Measurements from ENCODE around the gene LRRC4. TPM values are rescaled to one million over a fixed set of nuclear protein-coding genes. Genes with fewer than 3 reads are reported as not detected.

The LRRC4 gene
- polyA plus RNA-seq, 1 donor = 4.7 TPM

GRCh38 chr7:128004623-128005022, 26.6 kb downstream of the LRRC4 start:
- DNase-seq = no peak

DNA sequence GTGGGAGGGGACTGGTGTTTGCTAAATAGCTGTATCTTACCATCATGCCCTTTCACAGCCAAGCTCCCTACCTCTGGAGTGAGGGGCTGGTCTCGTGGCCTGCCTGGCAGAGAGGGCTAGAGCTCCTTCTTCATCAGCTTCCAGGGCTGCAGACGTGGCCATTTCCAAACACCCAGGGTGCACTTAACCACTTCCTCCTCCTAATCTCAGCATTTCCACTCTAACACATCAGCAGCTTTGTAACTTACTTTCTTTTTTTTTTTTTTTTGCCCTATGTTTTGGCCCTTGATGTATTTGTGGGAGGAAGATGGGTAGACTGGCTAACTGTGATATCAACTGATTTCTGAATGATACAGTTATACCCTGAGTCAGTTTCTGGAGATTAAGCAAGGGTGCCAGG, 27.4 kb downstream of the LRRC4 start:
- no peak for DNase-seq

DNA sequence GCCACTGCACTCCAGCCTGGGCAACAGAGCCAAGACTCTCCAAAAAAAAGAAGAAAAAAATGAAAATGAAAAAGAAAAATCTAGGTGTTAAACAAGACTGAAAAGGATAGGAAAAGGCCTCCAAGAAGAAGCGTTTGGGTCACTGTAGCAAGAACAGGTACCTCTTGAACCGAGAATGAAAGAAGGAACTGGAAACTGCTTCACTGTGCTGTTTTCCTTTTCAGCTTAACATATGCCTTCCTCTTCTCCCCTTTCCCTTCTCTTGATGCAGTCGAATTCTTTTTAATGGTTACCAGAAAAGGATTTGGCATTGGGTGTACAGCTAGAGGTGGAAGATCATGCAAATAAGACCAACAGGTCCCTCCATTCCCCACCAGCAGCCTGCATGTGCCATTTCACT, 28.1 kb downstream of the LRRC4 start:
- DNase-seq = no peak

GRCh38 chr7:128000854-128001265, 30.4 kb downstream of the LRRC4 start:
- no peak for DNase-seq

DNA sequence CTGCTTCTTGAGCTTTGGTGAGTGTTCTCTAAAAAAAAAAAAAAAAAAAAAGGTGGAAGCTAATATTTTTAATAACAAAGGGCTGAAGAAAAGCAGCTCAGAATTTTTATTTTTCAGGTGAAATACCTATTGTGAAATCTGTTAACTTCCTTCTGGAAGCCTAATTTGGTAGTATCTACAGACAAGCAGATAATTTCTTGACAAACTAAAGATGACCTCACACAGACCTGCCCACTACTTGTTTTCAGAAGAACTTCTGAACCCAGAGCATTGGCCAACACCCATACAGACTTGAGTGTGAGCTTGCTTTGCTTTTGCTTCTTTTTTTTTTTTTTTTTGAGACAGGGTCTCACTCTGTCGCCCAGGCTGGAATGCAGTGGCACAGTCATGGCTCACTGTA, 31.2 kb downstream of the LRRC4 start:
- no peak for DNase-seq

DNA sequence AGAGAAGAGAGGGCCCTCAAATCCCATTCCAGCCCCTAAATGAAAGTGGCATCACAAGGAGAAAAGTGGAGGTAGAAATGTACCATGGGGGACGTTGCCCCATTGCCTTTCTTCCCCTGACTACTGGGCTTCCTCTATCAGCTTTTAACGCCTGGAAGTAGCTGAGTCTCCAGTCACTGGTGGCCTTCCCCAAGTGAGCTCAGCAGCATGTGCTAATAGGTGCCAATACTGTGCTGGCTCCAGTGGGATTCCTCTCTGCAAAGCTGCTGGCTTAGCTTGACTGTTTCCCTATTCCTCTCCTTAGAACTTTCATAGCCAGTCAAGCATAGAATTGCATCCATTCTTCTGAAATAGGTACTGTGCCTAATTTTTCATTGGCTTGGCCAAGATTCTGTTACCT, 32.6 kb downstream of the LRRC4 start:
- no peak for DNase-seq

- DNase-seq = no peak
Measured at GRCh38 chr7:127997226-127997922, 33.9 kb downstream of the LRRC4 start.

GRCh38 chr7:127996253-127997071, 34.8 kb downstream of the LRRC4 start:
- DNase-seq = no peak

GRCh38 chr7:127995881-127996215, 35.4 kb downstream of the LRRC4 start:
- no peak for DNase-seq

DNA sequence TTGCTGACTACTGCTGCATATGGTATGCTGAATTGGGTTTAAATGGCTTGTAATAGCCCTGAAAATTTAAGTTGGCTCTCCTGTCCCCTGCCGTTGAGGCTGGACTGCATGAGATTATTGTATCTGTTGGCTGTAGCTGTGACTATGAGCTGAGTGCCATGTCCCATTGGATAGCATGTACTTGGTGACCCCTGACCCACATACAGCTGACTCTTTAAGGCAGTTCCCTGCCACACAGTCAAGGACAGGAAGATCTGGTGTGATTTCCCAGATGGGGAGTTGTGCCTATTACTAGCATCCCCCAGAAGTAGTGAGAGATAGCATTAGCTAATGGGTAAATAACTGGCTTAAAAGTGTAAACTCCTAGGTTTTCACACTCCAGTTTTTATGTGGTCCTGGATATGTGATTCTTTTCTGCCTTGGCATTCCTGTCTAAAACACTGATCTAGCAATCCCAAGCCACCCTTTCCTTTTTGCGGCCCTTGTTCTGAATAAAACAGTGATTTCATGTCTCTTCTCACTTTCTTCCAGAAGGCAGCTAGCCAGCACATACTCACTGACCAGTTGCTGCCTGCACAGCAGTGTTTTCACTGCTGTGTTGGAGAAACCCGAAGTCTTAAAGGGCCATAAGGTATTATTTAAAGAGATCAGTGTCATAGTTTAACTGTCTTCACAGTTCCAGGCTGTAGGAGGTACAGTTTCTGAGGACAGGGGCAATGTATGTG, 35.9 kb downstream of the LRRC4 start:
- DNase-seq = peak; percentile 79

DNA sequence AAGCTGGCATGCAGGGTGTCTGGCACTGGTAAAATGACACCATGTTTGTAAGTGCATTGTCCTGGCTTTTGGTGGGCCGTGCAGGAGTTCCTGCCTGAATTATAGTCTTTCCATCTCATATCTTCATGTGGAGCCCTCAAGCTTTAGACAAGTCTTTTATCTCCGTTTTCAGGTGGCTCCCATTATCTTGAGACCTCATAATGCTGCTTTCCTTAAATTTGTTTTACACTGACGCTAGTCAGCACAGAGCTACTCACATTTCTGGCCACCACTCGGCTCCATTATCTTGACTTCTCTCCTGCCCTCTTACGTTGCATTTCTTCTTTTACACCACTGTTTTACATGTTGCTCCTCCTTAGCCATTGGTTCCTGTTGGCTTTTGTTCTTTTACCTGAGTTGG, 37.2 kb downstream of the LRRC4 start:
- DNase-seq = no peak

DNA sequence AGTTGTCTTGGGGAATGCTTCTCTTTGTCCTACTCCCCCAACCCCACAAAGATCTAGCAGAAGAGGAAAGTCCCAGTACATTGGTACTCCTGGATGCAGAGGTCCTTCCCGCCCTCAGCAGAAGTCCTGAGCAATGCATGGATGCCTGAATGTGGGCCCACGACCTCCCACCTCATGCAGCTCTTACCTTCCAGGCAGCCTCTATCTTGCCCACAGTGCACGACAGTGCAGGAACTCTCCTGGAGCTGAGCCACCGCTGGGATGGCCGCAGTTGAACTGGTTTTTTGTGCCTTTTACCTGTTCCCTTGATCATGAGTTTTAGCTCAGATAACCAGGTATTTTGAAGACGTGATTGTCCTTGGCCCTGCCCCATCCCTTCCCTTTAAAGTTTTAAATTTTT, 37.9 kb downstream of the LRRC4 start:
- no peak for DNase-seq

DNA sequence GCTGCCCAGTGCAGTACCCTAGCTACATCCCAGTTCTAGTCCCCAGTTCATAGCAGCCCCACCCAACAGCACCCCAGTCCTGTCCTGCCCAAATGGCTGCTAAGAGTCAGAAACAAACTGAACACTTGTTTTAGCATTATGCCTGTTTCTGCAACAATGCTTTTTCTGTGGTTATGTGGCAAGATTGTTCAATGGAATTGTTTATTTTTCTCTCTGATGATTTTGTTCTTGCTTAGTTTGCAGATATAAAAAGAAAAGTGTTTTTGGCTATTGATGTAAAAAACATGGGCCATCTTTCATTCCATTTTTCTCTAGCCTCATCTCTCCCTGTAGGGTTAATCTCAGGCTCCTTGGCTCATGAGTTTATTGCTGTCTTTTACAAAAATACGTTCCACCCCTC, 42.5 kb downstream of the LRRC4 start:
- no peak for DNase-seq

GRCh38 chr7:127986581-127987521, 44.4 kb downstream of the LRRC4 start:
- DNase-seq = no peak

DNA sequence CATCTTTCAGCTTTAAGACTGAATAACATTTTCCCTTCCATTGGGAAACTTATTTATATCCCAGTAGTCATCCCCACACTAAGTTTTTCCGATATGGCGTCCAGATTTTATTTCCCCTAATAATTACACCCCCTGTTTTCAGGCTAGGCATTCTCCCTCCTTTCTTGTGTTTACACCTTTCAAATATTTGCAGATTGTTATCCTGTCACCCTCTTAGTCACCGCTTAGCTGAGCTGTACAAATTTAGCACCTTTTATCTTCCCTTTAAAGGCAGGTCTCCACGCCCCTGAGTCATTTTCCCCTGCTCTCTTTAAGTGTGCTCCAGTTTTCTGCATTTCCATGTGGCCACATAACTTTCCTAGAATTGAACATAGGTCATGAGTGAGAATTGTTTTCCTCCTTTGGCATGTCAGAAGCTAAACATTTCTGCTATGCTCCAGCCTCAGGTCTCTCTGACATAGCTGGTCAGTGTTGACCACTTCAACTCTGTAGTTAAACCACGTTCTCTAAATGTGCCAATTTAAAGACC, 47.4 kb downstream of the LRRC4 start:
- no peak for DNase-seq

DNA sequence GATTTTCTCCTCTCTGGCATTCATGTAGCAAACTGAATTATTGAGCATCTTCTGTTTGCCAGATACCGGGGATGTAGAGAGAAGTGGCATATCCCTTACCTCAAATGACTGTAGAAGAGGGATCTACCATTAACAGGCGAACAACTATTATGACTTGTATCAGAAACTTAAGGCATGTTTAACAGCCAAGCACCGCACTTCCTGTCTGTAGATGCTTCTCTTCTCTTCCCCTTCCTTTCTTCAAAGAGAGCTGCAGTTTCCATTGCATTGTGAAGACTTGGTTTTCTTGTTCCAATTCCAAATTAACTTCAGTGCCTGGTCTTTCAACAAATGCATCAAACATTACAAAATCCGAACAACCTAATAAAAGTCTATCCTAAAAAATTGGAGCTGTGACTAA, 49.3 kb downstream of the LRRC4 start:
- DNase-seq = no peak

DNA sequence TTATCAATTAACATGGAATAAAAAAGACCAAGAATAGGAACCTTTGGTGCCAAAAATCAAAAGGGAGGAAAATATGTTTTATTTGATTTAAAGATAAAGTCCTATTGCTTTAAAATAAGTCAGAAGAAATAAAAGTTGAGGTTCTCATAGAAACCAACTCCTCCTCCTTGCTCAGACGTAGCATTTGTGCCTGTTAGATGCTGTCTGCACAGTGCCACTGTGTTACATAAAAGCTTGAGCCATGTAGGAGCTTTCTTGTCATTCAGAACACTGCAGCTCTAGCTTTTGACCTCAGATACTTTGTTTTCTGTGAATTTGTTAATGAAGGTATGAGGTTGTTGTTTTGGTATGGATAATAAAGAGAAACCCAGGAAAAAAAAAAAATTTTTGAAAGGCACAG, 50.3 kb downstream of the LRRC4 start:
- DNase-seq = no peak

- DNase-seq = no peak
Measured at GRCh38 chr7:127979728-127980126, 51.5 kb downstream of the LRRC4 start.

DNA sequence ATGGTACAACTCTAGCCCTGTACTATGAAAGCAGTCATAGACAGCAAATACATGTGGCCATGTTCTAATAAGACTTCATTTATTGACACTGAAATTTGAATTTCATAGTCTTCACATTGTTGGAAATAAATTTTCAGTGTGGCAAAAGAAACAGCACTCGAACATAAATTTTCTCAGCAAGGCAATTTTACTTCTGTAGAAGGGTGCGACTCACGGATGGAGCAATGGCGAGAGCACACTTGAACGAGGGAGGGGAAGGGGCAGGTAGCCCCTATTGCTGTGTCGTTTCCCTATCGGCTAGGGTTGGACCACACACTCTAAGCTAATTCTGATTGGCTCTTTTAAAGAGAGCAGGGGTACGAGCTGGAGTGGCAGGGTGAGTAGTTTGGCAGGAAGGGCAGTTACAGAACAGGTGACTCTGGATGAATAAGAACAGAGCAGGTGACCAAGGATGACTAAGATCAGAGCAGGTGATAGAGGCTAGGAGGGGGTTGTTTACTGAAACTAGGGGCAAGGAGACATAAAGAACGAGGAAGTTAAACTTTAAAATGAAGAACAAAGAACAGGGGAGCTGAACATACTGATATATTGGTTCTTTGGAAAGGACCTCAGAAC, 52.0 kb downstream of the LRRC4 start:
- no peak for DNase-seq

- no peak for DNase-seq
Measured at GRCh38 chr7:127978421-127978820, 52.8 kb downstream of the LRRC4 start.

Measured in hindlimb muscle (tissue), 1 donor.